Uterine smooth muscle cell (primary cell): ENCODE results near the gene OR8H1. TPM values are rescaled to one million over a fixed set of nuclear protein-coding genes. Genes with fewer than 3 reads are reported as not detected.

ENCODE experiments used
- total RNA-seq: library from RNA; depleted of rRNA; stranded (reverse); fragments of >200 nt; gene quantifications from 2 replicates; pipeline ENCODE4 v1.2.3, GENCODE V29; 2014

OR8H1 gene, protein sequence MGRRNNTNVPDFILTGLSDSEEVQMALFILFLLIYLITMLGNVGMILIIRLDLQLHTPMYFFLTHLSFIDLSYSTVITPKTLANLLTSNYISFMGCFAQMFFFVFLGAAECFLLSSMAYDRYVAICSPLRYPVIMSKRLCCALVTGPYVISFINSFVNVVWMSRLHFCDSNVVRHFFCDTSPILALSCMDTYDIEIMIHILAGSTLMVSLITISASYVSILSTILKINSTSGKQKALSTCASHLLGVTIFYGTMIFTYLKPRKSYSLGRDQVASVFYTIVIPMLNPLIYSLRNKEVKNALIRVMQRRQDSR
- not detected in 2 replicates for total RNA-seq

GRCh38 chr11:56292154-56292553 is at the start of gene OR8H1:
Gene OR8H1, minus strand, starts transcription at chr11:56292254. Its CDS starts 1,192 bp downstream, at chr11:56291062.

DNA sequence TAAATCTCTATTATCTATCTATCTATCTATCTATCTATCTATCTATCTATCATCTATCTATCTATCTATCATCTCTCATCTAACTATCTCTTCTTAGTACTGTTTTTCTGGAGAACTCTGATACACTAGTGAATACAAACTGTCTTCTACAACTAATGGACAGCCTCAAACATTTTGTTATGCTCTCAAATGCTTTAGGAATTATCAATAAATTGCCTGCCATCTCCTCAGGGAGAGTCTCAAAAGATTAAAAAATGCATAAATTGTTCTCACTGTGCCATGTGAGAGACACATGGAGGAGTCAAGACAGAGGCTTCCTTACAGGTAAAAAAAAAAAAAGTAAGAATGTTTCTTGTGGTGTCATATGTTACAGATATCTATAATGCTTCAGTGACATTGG is 22.8 kb upstream of the OR8H1 start, which contains the start of gene OR8K3:
OR8K3 (plus strand) TSS at position 301 of the 400 bp plus-strand sequence. CDS start 3,163 bp downstream, outside the sequence.

DNA sequence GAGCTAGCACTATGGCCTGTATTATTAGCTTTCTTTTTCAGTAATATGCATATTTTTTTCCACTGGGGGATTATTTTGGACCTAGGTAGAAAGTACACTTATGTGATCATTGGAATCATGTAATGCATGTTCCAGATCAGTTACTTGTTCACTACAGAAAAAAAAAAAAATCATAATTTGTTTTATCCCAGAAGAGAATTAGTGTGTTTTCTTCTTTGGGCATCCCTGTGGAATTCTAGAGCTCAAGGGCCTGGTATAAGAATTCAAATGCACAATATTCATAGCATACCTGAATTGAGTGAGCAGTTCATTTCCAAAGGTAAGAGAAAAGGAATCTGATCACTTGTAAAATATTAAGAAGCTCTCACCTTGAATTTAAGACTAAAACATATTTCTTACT is 18.2 kb downstream of the OR8H1 start, which contains the start of gene OR5T1:
OR5T1 (plus strand) TSS at position 301 of the 400 bp plus-strand sequence. CDS start 1,485 bp downstream, outside the sequence.

DNA sequence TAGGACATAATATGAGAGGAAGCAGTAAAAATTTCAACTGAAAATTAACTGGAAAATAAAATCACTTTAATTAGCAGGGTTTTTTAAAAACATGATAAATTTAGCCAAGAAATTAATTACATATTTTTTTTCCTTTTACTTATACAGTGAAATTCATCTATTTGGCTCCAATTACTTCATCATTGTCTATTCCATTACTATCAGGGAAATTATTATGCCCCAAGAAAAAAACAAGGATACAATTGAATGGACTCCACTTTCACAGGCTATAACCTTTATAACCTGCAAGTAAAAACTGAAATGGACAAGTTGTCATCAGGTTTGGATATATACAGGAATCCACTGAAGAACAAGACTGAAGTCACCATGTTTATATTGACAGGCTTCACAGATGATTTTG is 40.1 kb downstream of the OR8H1 start, which contains the start of gene OR5T3:
OR5T3 (plus strand) TSS at position 301 of the 400 bp plus-strand sequence; CDS start at position 301, 0 bp downstream.

Other genes starting within 250 kb of the OR8H1 start
- gene OR8I2, start 198.9 kb downstream of the OR8H1 start, total RNA-seq: not detected in 2 replicates
- gene OR8H2, start 188.6 kb downstream of the OR8H1 start, total RNA-seq: not detected in 2 replicates
- gene OR8H3, start 169.9 kb downstream of the OR8H1 start, total RNA-seq: not detected in 2 replicates
- gene OR8J3, start 152.1 kb downstream of the OR8H1 start, total RNA-seq: not detected in 2 replicates
- not detected in 2 replicates for gene OR8K5, start 131.9 kb downstream of the OR8H1 start, total RNA-seq
- gene OR5J2, start 115.6 kb downstream of the OR8H1 start, total RNA-seq: not detected in 2 replicates
- gene OR5T2, start 58.0 kb downstream of the OR8H1 start, total RNA-seq: not detected in 2 replicates
- not detected in 2 replicates for gene OR5T3, start 40.0 kb downstream of the OR8H1 start, total RNA-seq
- not detected in 2 replicates for gene OR5T1, start 18.1 kb downstream of the OR8H1 start, total RNA-seq
- gene OR8K3, start 22.9 kb upstream of the OR8H1 start, total RNA-seq: not detected in 2 replicates
- gene OR8K1, start 53.8 kb upstream of the OR8H1 start, total RNA-seq: not detected in 2 replicates
- not detected in 2 replicates for gene OR8J1, start 62.0 kb upstream of the OR8H1 start, total RNA-seq
- not detected in 2 replicates for gene OR8U1, start 83.4 kb upstream of the OR8H1 start, total RNA-seq
- not detected in 2 replicates for gene OR5AL1, start 120.4 kb upstream of the OR8H1 start, total RNA-seq
- not detected in 2 replicates for gene OR5M3, start 181.1 kb upstream of the OR8H1 start, total RNA-seq
- gene OR5M8, start 199.1 kb upstream of the OR8H1 start, total RNA-seq: not detected in 2 replicates